H1 (cell line): ENCODE data around the gene TMEM106C. TPM values are rescaled to one million over a fixed set of nuclear protein-coding genes. Genes with fewer than 3 reads are reported as not detected.

Experiments used
- CTCF ChIA-PET: fragments of 300-600 bp; sonication (Branson Sonifier 250); formaldehyde crosslinking; loops from one replicate; lab custom pipeline; 2021; ENCODE audit not compliant: partially characterized antibody; lab: Charles Lee
- POLR2A ChIA-PET: fragments of 300-600 bp; sonication (Branson Sonifier 250); formaldehyde crosslinking; loops from one replicate; lab custom pipeline; 2021; ENCODE audit warnings: inconsistent platforms; ENCODE audit not compliant: partially characterized antibody; lab: Charles Lee
- DNase-seq, 2 experiments: peaks; one replicate each; pipeline versions ENCODE4 v3.0.0 to v3.0.0-alpha.2; 2010 to 2022; ENCODE audit warnings: low spot score in 2 of 2, low read depth in 1 of 2, mixed read lengths in 1 of 2
- FAIRE-seq: peaks from 2 replicates; lab custom pipeline; 2011; peaks lifted over from hg19 to GRCh38; lab: Jason Lieb, UNC
- H2AFZ ChIP-seq: 2 replicates; pipeline ENCODE4 v1.8.1; 2012; ENCODE audit warnings: low read length, inconsistent platforms
- H2AK5ac ChIP-seq: 2 replicates; pipeline ENCODE4 v1.6.1; 2013; ENCODE audit warnings: low read depth, low read length
- H2BK120ac ChIP-seq: replicated peaks from 2 replicates; pipeline ENCODE3; 2013; ENCODE audit warnings: low read depth, low read length, inconsistent platforms
- H2BK12ac ChIP-seq: 2 replicates; pipeline ENCODE4 v1.6.1; 2013; ENCODE audit warnings: low read depth, low read length
- H2BK15ac ChIP-seq: 2 replicates; pipeline ENCODE4 v1.6.1; 2013; ENCODE audit warnings: low read length
- H2BK20ac ChIP-seq: 2 replicates; pipeline ENCODE4 v1.6.1; 2013; ENCODE audit warnings: low read length
- H2BK5ac ChIP-seq: 2 replicates; pipeline ENCODE4 v1.6.1; 2013; ENCODE audit warnings: low read depth, low read length
- H3K14ac ChIP-seq: 2 replicates; pipeline ENCODE4 v1.6.1; 2013; ENCODE audit warnings: inconsistent platforms; ENCODE audit not compliant: insufficient read length
- H3K18ac ChIP-seq: 2 replicates; pipeline ENCODE4 v1.6.1; 2013; ENCODE audit warnings: low read length; ENCODE audit errors: extremely low read depth
- H3K23ac ChIP-seq: 2 replicates; pipeline ENCODE4 v1.6.1; 2013; ENCODE audit warnings: inconsistent platforms; ENCODE audit not compliant: insufficient read length
- H3K23me2 ChIP-seq: 2 replicates; pipeline ENCODE4 v1.6.1; 2013; ENCODE audit warnings: low read depth, low read length
- H3K27ac ChIP-seq: 2 replicates; pipeline ENCODE4 v1.6.1; 2011; ENCODE audit warnings: low read depth, low read length, inconsistent platforms
- H3K27me3 ChIP-seq, 4 experiments: replicated peaks in 1 of 4; 1 replicate in 1 of 4; 2 replicates in 3 of 4; pipeline versions ENCODE4 v1.6.1 to v1.8.1; 2011 to 2013; ENCODE audit warnings: low read length in 3 of 4, mild to moderate bottlenecking in 3 of 4, inconsistent platforms in 2 of 4, mixed read lengths in 2 of 4, moderate library complexity in 1 of 4; ENCODE audit not compliant: control insufficient read depth in 3 of 4, insufficient read depth in 3 of 4; ENCODE audit errors: extremely low read depth in 1 of 4
- H3K36me3 ChIP-seq, 4 experiments: 2 replicates each; pipeline versions ENCODE4 v1.6.1 to v1.8.1; 2011 to 2013; ENCODE audit warnings: mild to moderate bottlenecking in 4 of 4, low read length in 3 of 4, moderate library complexity in 2 of 4, control low read depth in 1 of 4, inconsistent platforms in 1 of 4; ENCODE audit not compliant: insufficient read depth in 4 of 4, control insufficient read depth in 2 of 4
- H3K4ac ChIP-seq: replicated peaks from 2 replicates; pipeline ENCODE3; 2013; ENCODE audit warnings: low read length, low read depth, mixed read lengths, inconsistent platforms; ENCODE audit not compliant: insufficient read length
- H3K4me1 ChIP-seq, 4 experiments: replicated peaks in 1 of 4; 1 replicate in 1 of 4; 2 replicates in 3 of 4; pipeline versions ENCODE4 v1.6.1 to v1.8.1; 2011 to 2013; ENCODE audit warnings: low read length in 3 of 4, inconsistent platforms in 2 of 4, mixed read lengths in 1 of 4; ENCODE audit not compliant: insufficient read depth in 4 of 4, control insufficient read depth in 3 of 4
- H3K4me2 ChIP-seq, 2 experiments: 2 replicates each; pipeline versions ENCODE4 v1.6.1 to v1.8.1; 2011 to 2013; ENCODE audit warnings: low read depth in 2 of 2, low read length in 2 of 2, control low read depth in 1 of 2, inconsistent platforms in 1 of 2, mild to moderate bottlenecking in 1 of 2; ENCODE audit not compliant: insufficient read depth in 1 of 2
- H3K4me3 ChIP-seq, 4 experiments: fragments of 200-600, 300-600 bp in 1 of 4; sonication (generic), shearing (Covaris generic), sonication (Bioruptor Twin) in 1 of 4; 2 replicates each; pipeline versions ENCODE4 v1.5.1 to v1.8.1; 2011 to 2016; ENCODE audit warnings: low read length in 4 of 4, low read depth in 3 of 4, control low read depth in 2 of 4, inconsistent platforms in 2 of 4, mild to moderate bottlenecking in 2 of 4, mixed read lengths in 1 of 4, moderate library complexity in 1 of 4; ENCODE audit not compliant: insufficient read depth in 2 of 4; ENCODE audit errors: extremely low read depth in 1 of 4
- H3K56ac ChIP-seq: replicated peaks from 2 replicates; pipeline ENCODE3; 2013; ENCODE audit warnings: low read depth, mild to moderate bottlenecking, mixed read lengths, low read length, inconsistent platforms; ENCODE audit not compliant: insufficient read length
- H3K79me1 ChIP-seq: 2 replicates; pipeline ENCODE4 v1.6.1; 2013; ENCODE audit warnings: low read depth, low read length, control low read depth
- H3K79me2 ChIP-seq, 2 experiments: 2 replicates each; pipeline versions ENCODE4 v1.6.1 to v1.8.1; 2012 to 2013; ENCODE audit warnings: low read length in 2 of 2, mild to moderate bottlenecking in 2 of 2, inconsistent platforms in 1 of 2; ENCODE audit not compliant: insufficient read depth in 2 of 2, control insufficient read depth in 1 of 2
- H3K9ac ChIP-seq, 4 experiments: replicated peaks in 1 of 4; 1 replicate in 1 of 4; 2 replicates in 3 of 4; pipeline versions ENCODE4 v1.6.1 to v1.8.1; 2011 to 2013; ENCODE audit warnings: low read depth in 3 of 4, low read length in 3 of 4, control low read depth in 2 of 4, mild to moderate bottlenecking in 2 of 4, moderate library complexity in 2 of 4, inconsistent platforms in 1 of 4; ENCODE audit errors: extremely low read depth in 1 of 4
- H3K9me3 ChIP-seq, 2 experiments: 2 replicates each; pipeline versions ENCODE4 v1.6.1 to v1.8.1; 2012 to 2013; ENCODE audit warnings: mild to moderate bottlenecking in 2 of 2, moderate library complexity in 2 of 2, control low read depth in 1 of 2, inconsistent platforms in 1 of 2, low read depth in 1 of 2, low read length in 1 of 2, mixed read lengths in 1 of 2; ENCODE audit not compliant: insufficient read depth in 2 of 2
- H4K20me1 ChIP-seq, 2 experiments: replicated peaks in 1 of 2; 2 replicates each; pipeline versions ENCODE3 to v1.8.1; 2011 to 2013; ENCODE audit warnings: inconsistent platforms in 2 of 2, low read length in 2 of 2, mild to moderate bottlenecking in 1 of 2; ENCODE audit not compliant: insufficient read depth in 2 of 2, control insufficient read depth in 1 of 2
- H4K5ac ChIP-seq: 2 replicates; pipeline ENCODE4 v1.6.1; 2013; ENCODE audit warnings: low read length, low read depth, mixed read lengths, inconsistent platforms; ENCODE audit not compliant: insufficient read length
- H4K8ac ChIP-seq: 2 replicates; pipeline ENCODE4 v1.8.0; 2013; ENCODE audit warnings: mild to moderate bottlenecking, moderate library complexity, low read length, inconsistent platforms; ENCODE audit not compliant: insufficient read depth; ENCODE audit errors: extremely low read depth
- H4K91ac ChIP-seq: replicated peaks from 2 replicates; pipeline ENCODE3; 2013; ENCODE audit warnings: low read length, mixed read lengths, inconsistent platforms; ENCODE audit not compliant: insufficient read length
- FOSL1 ChIP-seq: IDR thresholded peaks from 2 replicates; pipeline ENCODE4 v1.6.1; 2011; ENCODE audit warnings: mild to moderate bottlenecking, low read depth, low read length, moderate library complexity; ENCODE audit not compliant: insufficient read depth
- KDM5A ChIP-seq: fragments of 200-600 bp; IDR thresholded peaks from 2 replicates; pipeline ENCODE4 v1.7.1; 2012; ENCODE audit warnings: mild to moderate bottlenecking, low read length, inconsistent platforms, mixed read lengths
- POU5F1 ChIP-seq: IDR thresholded peaks from 2 replicates; pipeline ENCODE4 v1.6.1; 2011; ENCODE audit warnings: low read depth, mild to moderate bottlenecking, low read length, moderate library complexity
- RAD21 ChIP-seq, 2 experiments: IDR thresholded peaks in 1 of 2; conservative IDR thresholded peaks in 1 of 2; 2 replicates each; pipeline ENCODE4 v1.6.1; 2011; ENCODE audit warnings: low read depth in 2 of 2, low read length in 2 of 2, improper control_type of control experiment in 1 of 2, inconsistent platforms in 1 of 2, mild to moderate bottlenecking in 1 of 2, moderate library complexity in 1 of 2
- SIX5 ChIP-seq: IDR thresholded peaks from 2 replicates; pipeline ENCODE4 v1.6.1; 2011; ENCODE audit warnings: mild to moderate bottlenecking, low read depth, low read length
- SUZ12 ChIP-seq: fragments of 200-600 bp; sonication (generic); IDR thresholded peaks from 2 replicates; pipeline ENCODE4 v1.6.1; 2012; ENCODE audit warnings: mild to moderate bottlenecking, inconsistent platforms, low read length, moderate library complexity, mixed read lengths
- TAF1 ChIP-seq: IDR thresholded peaks from 2 replicates; pipeline ENCODE4 v1.6.1; 2011; ENCODE audit warnings: mild to moderate bottlenecking, low read depth, low read length
- WGBS, 2 experiments: shearing (Covaris generic) in 1 of 2; methylation state at CpG; one replicate each; pipeline versions ENCODE4 v1.1.6 to v1.1.7; 2013 to 2015; ENCODE audit warnings: low lambda C conversion rate in 2 of 2, mixed read lengths in 2 of 2, inconsistent platforms in 1 of 2, low coverage in 1 of 2, missing lambda C conversion rate in 1 of 2; ENCODE audit not compliant: insufficient replicate concordance in 2 of 2, insufficient coverage in 1 of 2, insufficient read length in 1 of 2; ENCODE audit errors: extremely low coverage in 1 of 2, missing lambda C conversion rate in 1 of 2; 5-methylcytosine and 5-hydroxymethylcytosine counted together
- polyA plus RNA-seq, 7 experiments: library from polyadenylated mRNA; depleted of rRNA in 3 of 7; stranded (reverse) in 5 of 7; unstranded in 2 of 7; fragments of >200 nt in 5 of 7; fragments of 200-250 nt in 2 of 7; gene quantifications; 1 replicate in 5 of 7; 2 replicates in 1 of 7; 4 replicates in 1 of 7; pipeline versions ENCODE4 v1.2.1 to v1.2.3, GENCODE V29; 2011 to 2013; ENCODE audit warnings: missing spikeins in 2 of 7, mixed read lengths in 2 of 7
- total RNA-seq: library from RNA; stranded (reverse); fragmentation: NEBNext Ultra II Directional; extraction: Animal tissue kit (Norgen Biotek cat#: 25700); gene quantifications from 2 replicates; pipeline ENCODE4 v1.2.1, GENCODE V29; 2021
- TF ChIP-seq, protein P1 (sequence below): IDR thresholded peaks from 2 replicates; pipeline ENCODE4 v1.6.1; 2012; ENCODE audit warnings: inconsistent platforms
- TF ChIP-seq, protein P2 (sequence below): IDR thresholded peaks from 2 replicates; pipeline ENCODE4 v1.6.1; 2011; ENCODE audit warnings: low read depth, mild to moderate bottlenecking, low read length; ENCODE audit not compliant: insufficient read depth

TMEM106C gene
- total and polyA plus RNA-seq, 2 of the 8 experiments (the other 6 are each of a cell fraction or from before 2014, with no cell fraction given), result 36.6 to 45.3 TPM

DNA sequence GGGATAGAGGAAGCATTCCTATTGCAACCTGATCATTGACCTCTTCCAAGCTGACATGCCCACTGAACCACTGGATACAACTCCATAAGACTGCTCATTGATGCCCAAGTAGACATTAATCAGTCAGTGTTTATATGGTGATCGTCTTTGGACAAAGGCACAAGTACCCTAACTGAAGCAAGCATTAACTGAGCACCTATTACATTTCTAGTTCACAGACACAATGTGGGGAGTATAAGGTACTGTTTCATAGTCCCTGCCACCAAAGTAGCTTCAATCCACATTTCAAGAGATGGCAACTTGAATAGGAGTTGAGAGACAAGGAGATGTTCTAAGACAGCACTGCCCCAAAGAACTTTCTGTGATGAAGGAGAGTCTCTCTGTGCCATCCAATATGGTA, 51.7 kb downstream of the TMEM106C start:
- H2BK20ac ChIP-seq, result no peak overlapping the region
- DNase-seq (no peak), FAIRE-seq (no peak)
- no peaks in the 10 kb centered on the region for H3K79me1 ChIP-seq
- ChIA-PET CTCF (interaction anchor here (0.9 to 4.8 kb wide), 3 partner anchors 10 to 16 kb away, joined by 3 to 21 read pairs (median 7); partner anchors contain the start of gene COL2A1), POLR2A (interaction anchor here (1.0 to 1.2 kb wide), 2 partner anchors 16 to 22 kb away, joined by 3 to 4 read pairs; no protein-coding TSS in a partner anchor)
- H4K20me1 ChIP-seq, result peaks cover 3 to 5% of the 10 kb centered on the region in 2 experiments
- no peak overlapping the region for H3K14ac ChIP-seq
- H4K91ac ChIP-seq, result no peak overlapping the region
- TF ChIP-seq FOSL1 (no peak), RAD21 (IDR thresholded peaks at IDR 0.05 in 1 of 2, conservative IDR thresholded peaks at IDR 0.05 in 1 of 2; ENCODE audit: low read depth in 2 of 2, low read length in 2 of 2) (no peak), SUZ12 (no peak), TAF1 (no peak), KDM5A (no peak), POU5F1 (no peak), SIX5 (no peak)
- TF ChIP-seq, protein P1, sequence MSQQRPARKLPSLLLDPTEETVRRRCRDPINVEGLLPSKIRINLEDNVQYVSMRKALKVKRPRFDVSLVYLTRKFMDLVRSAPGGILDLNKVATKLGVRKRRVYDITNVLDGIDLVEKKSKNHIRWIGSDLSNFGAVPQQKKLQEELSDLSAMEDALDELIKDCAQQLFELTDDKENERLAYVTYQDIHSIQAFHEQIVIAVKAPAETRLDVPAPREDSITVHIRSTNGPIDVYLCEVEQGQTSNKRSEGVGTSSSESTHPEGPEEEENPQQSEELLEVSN, result no peak
- TF ChIP-seq, protein P2, sequence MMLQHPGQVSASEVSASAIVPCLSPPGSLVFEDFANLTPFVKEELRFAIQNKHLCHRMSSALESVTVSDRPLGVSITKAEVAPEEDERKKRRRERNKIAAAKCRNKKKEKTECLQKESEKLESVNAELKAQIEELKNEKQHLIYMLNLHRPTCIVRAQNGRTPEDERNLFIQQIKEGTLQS, result no peak
- H3K36me3 ChIP-seq, result no peaks in the 10 kb centered on the region
- no peak overlapping the region for H2BK15ac ChIP-seq
- H3K23ac ChIP-seq, result no peak overlapping the region
- no peaks in the 10 kb centered on the region for H3K9me3 ChIP-seq
- no peak overlapping the region for H3K9ac ChIP-seq
- H2AFZ ChIP-seq, result no peak overlapping the region
- H3K56ac ChIP-seq, result no peak overlapping the region
- H2BK120ac ChIP-seq, result no peak overlapping the region
- H3K4me1 ChIP-seq, result no peaks in the 10 kb centered on the region
- H3K27me3 ChIP-seq, result peaks cover 87 to 100% (median 97%) of the 10 kb centered on the region in 4 experiments
- no peak overlapping the region for H2BK12ac ChIP-seq
- H3K79me2 ChIP-seq, result no peaks in the 10 kb centered on the region
- WGBS, 2 experiments, result 28% methylated on average over 1 of the region's 1 CpG; no CpG with 5 or more reads in 1 of the 2 experiments
- no peak overlapping the region for H3K4ac ChIP-seq
- H4K8ac ChIP-seq, result no peak overlapping the region
- no peak overlapping the region for H3K4me2 ChIP-seq
- no peak overlapping the region for H3K4me3 ChIP-seq
- no peak overlapping the region for H3K27ac ChIP-seq
- no peak overlapping the region for H3K18ac ChIP-seq
- H4K5ac ChIP-seq, result no peak overlapping the region
- H3K23me2 ChIP-seq, result no peaks in the 10 kb centered on the region
- no peak overlapping the region for H2BK5ac ChIP-seq
- H2AK5ac ChIP-seq, result no peak overlapping the region
